Measurements from ENCODE around the gene SORCS2. TPM values are rescaled to one million over a fixed set of nuclear protein-coding genes. Genes with fewer than 3 reads are reported as not detected.
"Not testable (repeated sequence)": the region's sequence is repeated elsewhere in the genome, so short reads cannot be mapped to it uniquely, and the experiment has no call there.

Gene SORCS2
- total and polyA plus RNA-seq, 4 donors: 0.05 to 8.4 (median 1.8) TPM

- intact Hi-C loops (cut with DNase I): no loop called here
- Histone ChIP-seq H3K4me3 (ENCODE audit: low read length in 2 of 2) (no peak overlapping the region), H3K36me3 (ENCODE audit: control insufficient read depth in 1 of 2, insufficient read depth in 2 of 2, low read length in 1 of 2) (no peaks in the 10 kb centered on the region), H3K4me1 (ENCODE audit: control insufficient read depth in 1 of 2, insufficient read depth in 2 of 2, low read length in 2 of 2) (no peaks in the 10 kb centered on the region), H3K27ac (ENCODE audit: low read depth in 1 of 2, low read length in 2 of 2) (no peak overlapping the region), H3K27me3 (ENCODE audit: control insufficient read depth in 1 of 2, insufficient read depth in 2 of 2, low read length in 1 of 2) (no peaks in the 10 kb centered on the region), H3K9me3 (ENCODE audit: control insufficient read depth, low read length) (no peaks in the 10 kb centered on the region)
- WGBS, 2 donors: 79 to 89% methylated on average over 8 of the region's 8 CpGs
- DNase-seq (no peak), ATAC-seq (ENCODE audit: low FRiP score) (no peak)
Measured at GRCh38 chr4:7157666-7158065, 34.7 kb upstream of the SORCS2 start.

- intact Hi-C loops (cut with DNase I): no loop called here
- no peak for ATAC-seq (ENCODE audit: low FRiP score)
- Histone ChIP-seq H3K27me3 (ENCODE audit: control insufficient read depth in 1 of 2, insufficient read depth in 2 of 2, low read length in 1 of 2) (no peaks in the 10 kb centered on the region), H3K9me3 (ENCODE audit: control insufficient read depth, low read length) (no peaks in the 10 kb centered on the region), H3K27ac (ENCODE audit: low read depth in 1 of 2, low read length in 2 of 2) (no peak overlapping the region), H3K36me3 (ENCODE audit: control insufficient read depth in 1 of 2, insufficient read depth in 2 of 2, low read length in 1 of 2) (no peaks in the 10 kb centered on the region), H3K4me1 (ENCODE audit: control insufficient read depth in 1 of 2, insufficient read depth in 2 of 2, low read length in 2 of 2) (no peaks in the 10 kb centered on the region), H3K4me3 (ENCODE audit: low read length in 2 of 2) (no peak overlapping the region)
- DNase-seq: no peak
- 95 to 96% methylated on average over 18 of the region's 18 CpGs for WGBS, 2 donors
Measured at GRCh38 chr4:7158081-7158750, 34.1 kb upstream of the SORCS2 start.

- peak in 1 of 2 donors; percentile 26 for DNase-seq
- intact Hi-C loops (cut with DNase I): no loop called here
- 92 to 95% methylated on average over 10 of the region's 10 CpGs for WGBS, 2 donors
Measured at GRCh38 chr4:7158991-7159390, 33.3 kb upstream of the SORCS2 start.

GRCh38 chr4:7159923-7160322 lies 32.4 kb upstream of the SORCS2 start:
- H3K4me1 ChIP-seq (ENCODE audit: control insufficient read depth in 1 of 2, insufficient read depth in 2 of 2, low read length in 2 of 2): no peaks in the 10 kb centered on the region
- peak in 1 of 2 donors; percentile 9 for DNase-seq
- no peak overlapping the region for H3K4me3 ChIP-seq (ENCODE audit: low read length in 2 of 2)
- intact Hi-C loops (cut with DNase I): no loop called here
- H3K27ac ChIP-seq (ENCODE audit: low read depth in 1 of 2, low read length in 2 of 2): no peak overlapping the region
- H3K36me3 ChIP-seq (ENCODE audit: control insufficient read depth in 1 of 2, insufficient read depth in 2 of 2, low read length in 1 of 2): no peaks in the 10 kb centered on the region
- WGBS, 2 donors: 82 to 86% methylated on average over 6 of the region's 6 CpGs
- no peaks in the 10 kb centered on the region for H3K27me3 ChIP-seq (ENCODE audit: control insufficient read depth in 1 of 2, insufficient read depth in 2 of 2, low read length in 1 of 2)
- ATAC-seq (ENCODE audit: low FRiP score): no peak
- H3K9me3 ChIP-seq (ENCODE audit: control insufficient read depth, low read length): no peaks in the 10 kb centered on the region

More at GRCh38 chr4:7158991-7159390, 33.3 kb upstream of the SORCS2 start:
- no peaks in the 10 kb centered on the region for H3K9me3 ChIP-seq (ENCODE audit: control insufficient read depth, low read length)
- no peak overlapping the region for H3K4me3 ChIP-seq (ENCODE audit: low read length in 2 of 2)
- no peak for ATAC-seq (ENCODE audit: low FRiP score)
- no peaks in the 10 kb centered on the region for H3K4me1 ChIP-seq (ENCODE audit: control insufficient read depth in 1 of 2, insufficient read depth in 2 of 2, low read length in 2 of 2)
- no peaks in the 10 kb centered on the region for H3K27me3 ChIP-seq (ENCODE audit: control insufficient read depth in 1 of 2, insufficient read depth in 2 of 2, low read length in 1 of 2)
- H3K27ac ChIP-seq (ENCODE audit: low read depth in 1 of 2, low read length in 2 of 2): no peak overlapping the region
- H3K36me3 ChIP-seq (ENCODE audit: control insufficient read depth in 1 of 2, insufficient read depth in 2 of 2, low read length in 1 of 2): no peaks in the 10 kb centered on the region

- intact Hi-C loops (cut with DNase I): no loop called here
- Histone ChIP-seq H3K36me3 (ENCODE audit: control insufficient read depth in 1 of 2, insufficient read depth in 2 of 2, low read length in 1 of 2) (no peaks in the 10 kb centered on the region), H3K27me3 (ENCODE audit: control insufficient read depth in 1 of 2, insufficient read depth in 2 of 2, low read length in 1 of 2) (no peaks in the 10 kb centered on the region), H3K9me3 (ENCODE audit: control insufficient read depth, low read length) (no peaks in the 10 kb centered on the region), H3K4me3 (ENCODE audit: low read length in 2 of 2) (no peak overlapping the region), H3K27ac (ENCODE audit: low read depth in 1 of 2, low read length in 2 of 2) (no peak overlapping the region), H3K4me1 (ENCODE audit: control insufficient read depth in 1 of 2, insufficient read depth in 2 of 2, low read length in 2 of 2) (no peaks in the 10 kb centered on the region)
- 36 to 39% methylated on average over 11 of the region's 11 CpGs for WGBS, 2 donors
- DNase-seq (no peak), ATAC-seq (ENCODE audit: low FRiP score) (no peak)
Measured at GRCh38 chr4:7160439-7160838, 31.9 kb upstream of the SORCS2 start.

GRCh38 chr4:7160951-7161440 lies 31.3 kb upstream of the SORCS2 start:
- Histone ChIP-seq H3K9me3 (ENCODE audit: control insufficient read depth, low read length) (no peaks in the 10 kb centered on the region), H3K4me3 (ENCODE audit: low read length in 2 of 2) (no peak overlapping the region), H3K27me3 (ENCODE audit: control insufficient read depth in 1 of 2, insufficient read depth in 2 of 2, low read length in 1 of 2) (no peaks in the 10 kb centered on the region), H3K36me3 (ENCODE audit: control insufficient read depth in 1 of 2, insufficient read depth in 2 of 2, low read length in 1 of 2) (no peaks in the 10 kb centered on the region), H3K4me1 (ENCODE audit: control insufficient read depth in 1 of 2, insufficient read depth in 2 of 2, low read length in 2 of 2) (no peaks in the 10 kb centered on the region), H3K27ac (ENCODE audit: low read depth in 1 of 2, low read length in 2 of 2) (no peak overlapping the region)
- no peak for ATAC-seq (ENCODE audit: low FRiP score)
- intact Hi-C loops (cut with DNase I): no loop called here
- DNase-seq: no peak
- WGBS, 2 donors: 95% methylated on average over 10 of the region's 10 CpGs

GRCh38 chr4:7161721-7162214 lies 30.6 kb upstream of the SORCS2 start:
- Histone ChIP-seq H3K36me3 (ENCODE audit: control insufficient read depth in 1 of 2, insufficient read depth in 2 of 2, low read length in 1 of 2) (no peaks in the 10 kb centered on the region), H3K27ac (ENCODE audit: low read depth in 1 of 2, low read length in 2 of 2) (no peak overlapping the region), H3K27me3 (ENCODE audit: control insufficient read depth in 1 of 2, insufficient read depth in 2 of 2, low read length in 1 of 2) (no peaks in the 10 kb centered on the region), H3K9me3 (ENCODE audit: control insufficient read depth, low read length) (no peaks in the 10 kb centered on the region), H3K4me3 (ENCODE audit: low read length in 2 of 2) (no peak overlapping the region), H3K4me1 (ENCODE audit: control insufficient read depth in 1 of 2, insufficient read depth in 2 of 2, low read length in 2 of 2) (no peaks in the 10 kb centered on the region)
- peak; percentile 56 for ATAC-seq (ENCODE audit: low FRiP score)
- WGBS, 2 donors: 30 to 36% methylated on average over 6 of the region's 6 CpGs
- DNase-seq: no peak
- intact Hi-C loops (cut with DNase I): no loop called here

- H3K4me3 ChIP-seq (ENCODE audit: low read length in 2 of 2); H3K36me3 ChIP-seq (ENCODE audit: control insufficient read depth in 1 of 2, insufficient read depth in 2 of 2, low read length in 1 of 2); H3K27me3 ChIP-seq (ENCODE audit: control insufficient read depth in 1 of 2, insufficient read depth in 2 of 2, low read length in 1 of 2); H3K4me1 ChIP-seq (ENCODE audit: control insufficient read depth in 1 of 2, insufficient read depth in 2 of 2, low read length in 2 of 2); ATAC-seq (ENCODE audit: low FRiP score); H3K9me3 ChIP-seq (ENCODE audit: control insufficient read depth, low read length); intact Hi-C loops (cut with DNase I); H3K27ac ChIP-seq (ENCODE audit: low read depth in 1 of 2, low read length in 2 of 2): not testable (repeated sequence)
- 93 to 95% methylated on average over 28 of the region's 28 CpGs for WGBS, 2 donors
- DNase-seq: peak in 1 of 2 donors; percentile 59
Measured at GRCh38 chr4:7165056-7165873, 27.1 kb upstream of the SORCS2 start.

- ATAC-seq (ENCODE audit: low FRiP score): no peak
Measured at GRCh38 chr4:7165874-7166201, 26.5 kb upstream of the SORCS2 start.

More at GRCh38 chr4:7165874-7166201, 26.5 kb upstream of the SORCS2 start:
- H3K36me3 ChIP-seq (ENCODE audit: control insufficient read depth in 1 of 2, insufficient read depth in 2 of 2, low read length in 1 of 2): no peaks in the 10 kb centered on the region
- intact Hi-C loops (cut with DNase I): no loop called here
- H3K27ac ChIP-seq (ENCODE audit: low read depth in 1 of 2, low read length in 2 of 2): no peak overlapping the region
- WGBS, 2 donors: 93 to 95% methylated on average over 9 of the region's 9 CpGs
- H3K9me3 ChIP-seq (ENCODE audit: control insufficient read depth, low read length): no peaks in the 10 kb centered on the region
- DNase-seq: peak in 1 of 2 donors; percentile 40
- no peaks in the 10 kb centered on the region for H3K4me1 ChIP-seq (ENCODE audit: control insufficient read depth in 1 of 2, insufficient read depth in 2 of 2, low read length in 2 of 2)
- no peaks in the 10 kb centered on the region for H3K27me3 ChIP-seq (ENCODE audit: control insufficient read depth in 1 of 2, insufficient read depth in 2 of 2, low read length in 1 of 2)
- H3K4me3 ChIP-seq (ENCODE audit: low read length in 2 of 2): no peak overlapping the region

Measured in aorta (tissue), 5 donors.